Astrocyte of the cerebellum (primary cell): ENCODE results near the gene PHF14.
"Not testable (repeated sequence)": the region's sequence is repeated elsewhere in the genome, so short reads cannot be mapped to it uniquely, and the experiment has no call there.

ENCODE experiments used
- DNase-seq: peaks from one replicate; pipeline ENCODE4 v3.0.0-alpha.2; 2011; ENCODE audit warnings: low read depth
- H3K4me3 ChIP-seq: 2 replicates; pipeline ENCODE4 v1.5.1; 2011; ENCODE audit warnings: mild to moderate bottlenecking, low read depth, low read length, moderate library complexity
- CTCF ChIP-seq: IDR thresholded peaks from 2 replicates; pipeline ENCODE4 v1.5.1; 2012; ENCODE audit warnings: low read length, low read depth, moderate library complexity, mild to moderate bottlenecking; ENCODE audit errors: missing control alignments
- in situ Hi-C: cut with HindIII; loops from 2 replicates; pipeline ENCODE4 v1.10.0; 2017; ENCODE audit warnings: low sequenced_read_pairs

The PHF14 gene

GRCh38 chr7:10939911-10940703 is 33.6 kb upstream of the PHF14 start:
- in situ Hi-C loops: no loop called here

GRCh38 chr7:10940704-10941355 is 32.8 kb upstream of the PHF14 start:
- DNase-seq: no peak
- in situ Hi-C loops: no loop called here

More at GRCh38 chr7:10939911-10940703, 33.6 kb upstream of the PHF14 start:
- DNase-seq: peak; percentile 82
- no peak for TF ChIP-seq CTCF
- H3K4me3 ChIP-seq: peak overlapping the region; percentile 87

GRCh38 chr7:10950494-10950893 is 23.2 kb upstream of the PHF14 start:
- in situ Hi-C loops: no loop called here
- no peak for TF ChIP-seq CTCF
- DNase-seq: no peak

More at GRCh38 chr7:10940704-10941355, 32.8 kb upstream of the PHF14 start:
- TF ChIP-seq CTCF: no peak
- H3K4me3 ChIP-seq: peak overlapping the region; percentile 87

GRCh38 chr7:10950974-10951578 is 22.6 kb upstream of the PHF14 start:
- H3K4me3 ChIP-seq, in situ Hi-C loops, DNase-seq: not testable (repeated sequence)

More at GRCh38 chr7:10950494-10950893, 23.2 kb upstream of the PHF14 start:
- no peak overlapping the region for H3K4me3 ChIP-seq

- in situ Hi-C loops: no loop called here
- no peak for DNase-seq
- no peak overlapping the region for H3K4me3 ChIP-seq
- no peak for TF ChIP-seq CTCF
These were observed 21.1 kb upstream of the PHF14 start for GRCh38 chr7:10952588-10952987.

GRCh38 chr7:10953078-10953750 is 20.5 kb upstream of the PHF14 start:
- DNase-seq, in situ Hi-C loops, H3K4me3 ChIP-seq: not testable (repeated sequence)

- no peak for TF ChIP-seq CTCF
- in situ Hi-C loops: no loop called here
- no peak overlapping the region for H3K4me3 ChIP-seq
- no peak for DNase-seq
These were observed 17.1 kb upstream of the PHF14 start for GRCh38 chr7:10956528-10956927.

GRCh38 chr7:10960242-10960641 is 13.4 kb upstream of the PHF14 start:
- DNase-seq, H3K4me3 ChIP-seq, in situ Hi-C loops: not testable (repeated sequence)

GRCh38 chr7:10965016-10965415 is 8.7 kb upstream of the PHF14 start:
- DNase-seq, in situ Hi-C loops, H3K4me3 ChIP-seq: not testable (repeated sequence)
